Neural cell (in vitro differentiated cells): ENCODE results near the gene HNRNPH2.

Source experiments
- CTCF ChIP-seq: fragments of 450-650 bp; IDR thresholded peaks from 2 replicates; pipeline ENCODE4 v1.5.1; 2014; ENCODE audit warnings: antibody characterized with exemption, mild to moderate bottlenecking, moderate library complexity; ENCODE audit not compliant: poor library complexity, severe bottlenecking
- EP300 ChIP-seq: fragments of 450-650 bp; conservative IDR thresholded peaks from 2 replicates; pipeline ENCODE4 v1.6.1; 2014; ENCODE audit warnings: antibody characterized with exemption, mild to moderate bottlenecking, moderate library complexity; ENCODE audit not compliant: poor library complexity, severe bottlenecking
- POLR2AphosphoS5 ChIP-seq: IDR thresholded peaks from 2 replicates; pipeline ENCODE4 v1.6.1; 2012
- RAD21 ChIP-seq: fragments of 450-650 bp; conservative IDR thresholded peaks from 2 replicates; pipeline ENCODE4 v1.6.1; 2014; ENCODE audit warnings: antibody characterized with exemption, mild to moderate bottlenecking, moderate library complexity
- TAF1 ChIP-seq: IDR thresholded peaks from 2 replicates; pipeline ENCODE4 v1.6.1; 2012; ENCODE audit warnings: low read depth

GRCh38 chrX:101362116-101362515 lies 45.9 kb upstream of the HNRNPH2 start:
- TF ChIP-seq CTCF (no peak), EP300 (no peak), RAD21 (no peak), TAF1 (no peak), POLR2AphosphoS5 (no peak)
